Mucosa of rectum (tissue), 2 donors: ENCODE results near the gene TLR6.

Source experiments
- H3K27ac ChIP-seq, 2 donors: one replicate each; pipeline ENCODE4 v1.7.0; 2013; ENCODE audit warnings: inconsistent platforms in 2 of 2, low read depth in 2 of 2, low read length in 2 of 2
- H3K27me3 ChIP-seq, 2 donors: one replicate each; pipeline ENCODE4 v1.7.0; 2013; ENCODE audit warnings: low read length in 2 of 2; ENCODE audit not compliant: control insufficient read depth in 2 of 2, insufficient read depth in 2 of 2
- H3K36me3 ChIP-seq, 2 donors: one replicate each; pipeline ENCODE4 v1.7.0; 2013; ENCODE audit warnings: low read length in 2 of 2; ENCODE audit not compliant: control insufficient read depth in 2 of 2, insufficient read depth in 2 of 2
- H3K4me1 ChIP-seq, 2 donors: one replicate each; pipeline ENCODE4 v1.7.0; 2013; ENCODE audit warnings: low read length in 2 of 2, mild to moderate bottlenecking in 1 of 2; ENCODE audit not compliant: control insufficient read depth in 2 of 2, insufficient read depth in 2 of 2
- H3K4me3 ChIP-seq, 2 donors: one replicate each; pipeline ENCODE4 v1.7.0; 2013; ENCODE audit warnings: low read length in 2 of 2
- H3K9ac ChIP-seq, 2 donors: one replicate each; pipeline ENCODE4 v1.7.0; 2013; ENCODE audit warnings: low read length in 2 of 2, low read depth in 1 of 2, mild to moderate bottlenecking in 1 of 2
- H3K9me3 ChIP-seq, 2 donors: one replicate each; pipeline ENCODE4 v1.7.0; 2013; ENCODE audit warnings: low read length in 2 of 2; ENCODE audit not compliant: control insufficient read depth in 2 of 2
- donor health status: healthy.
- donor health status: Normal muscosa, but diverticular disease.

The TLR6 gene

DNA sequence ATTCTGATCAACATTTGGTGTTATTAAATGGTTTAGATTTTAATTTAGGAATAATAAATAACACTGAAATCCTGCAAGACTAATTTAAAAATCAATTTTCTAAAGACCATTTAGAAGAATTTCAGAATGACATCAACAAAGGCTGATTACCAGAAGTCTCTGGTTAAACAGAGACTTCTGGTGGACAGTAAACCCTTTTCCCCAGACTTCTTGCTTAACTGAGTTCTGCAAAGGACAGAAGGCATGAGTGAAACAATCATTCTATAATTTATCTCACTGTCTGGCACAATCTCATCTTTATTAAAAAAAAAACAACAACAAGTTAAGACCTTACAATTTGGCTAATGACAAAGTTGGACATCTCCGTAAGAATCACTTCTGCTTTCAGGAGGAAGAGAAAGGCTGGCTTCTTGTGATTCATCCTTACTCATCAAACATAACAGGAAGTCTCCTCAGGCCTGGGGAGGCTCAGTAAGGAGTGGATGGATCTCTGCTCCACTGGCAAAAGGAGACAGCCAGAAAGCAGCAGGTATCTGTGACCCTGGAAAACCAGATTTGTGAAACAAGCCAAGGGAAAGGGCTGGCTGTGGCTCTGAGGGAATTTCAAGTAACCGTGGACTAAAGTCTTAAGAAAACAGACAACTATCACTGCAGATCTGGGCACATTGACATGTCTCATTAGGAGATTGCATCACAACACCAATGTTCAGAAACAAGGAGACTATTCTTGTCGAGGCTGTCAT lies 908 bp upstream of the TLR6 start:
- no peaks in the 10 kb centered on the region for H3K27me3 ChIP-seq
- H3K36me3 ChIP-seq = no peaks in the 10 kb centered on the region
- H3K9me3 ChIP-seq = no peaks in the 10 kb centered on the region
- peak overlapping the region; percentile 61 to 68 for H3K27ac ChIP-seq
- peaks cover 3 to 7% of the 10 kb centered on the region in 2 donors for H3K4me1 ChIP-seq
- no peak overlapping the region for H3K9ac ChIP-seq
- H3K4me3 ChIP-seq = no peak overlapping the region

DNA sequence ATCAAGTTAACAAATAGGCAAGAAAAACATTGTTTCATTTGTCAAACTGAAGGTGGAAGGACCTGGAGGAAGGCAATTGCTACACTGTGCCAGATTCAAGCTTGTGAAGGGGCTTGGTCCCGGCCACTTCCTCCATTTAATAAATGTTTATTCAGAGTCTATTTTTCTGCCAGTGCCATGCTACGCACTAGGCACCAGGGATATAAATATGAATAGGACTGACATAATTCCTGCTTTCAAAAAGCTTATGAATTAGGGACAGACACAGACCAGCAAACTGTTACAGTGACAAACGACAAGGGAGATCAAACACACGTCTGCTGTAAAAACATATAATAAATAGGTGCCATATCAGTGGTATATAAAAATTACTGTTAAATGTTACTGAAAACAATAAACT lies 571 bp downstream of the TLR6 start:
- no peaks in the 10 kb centered on the region for H3K9me3 ChIP-seq
- no peaks in the 10 kb centered on the region for H3K36me3 ChIP-seq
- no peaks in the 10 kb centered on the region for H3K27me3 ChIP-seq
- peak overlapping the region; percentile 45 to 66 for H3K9ac ChIP-seq
- H3K27ac ChIP-seq = peak overlapping the region; percentile 49 to 61
- peak overlapping the region in 1 of 2 donors; percentile 63 for H3K4me3 ChIP-seq
- H3K4me1 ChIP-seq = peaks cover 3 to 7% of the 10 kb centered on the region in 2 donors

DNA sequence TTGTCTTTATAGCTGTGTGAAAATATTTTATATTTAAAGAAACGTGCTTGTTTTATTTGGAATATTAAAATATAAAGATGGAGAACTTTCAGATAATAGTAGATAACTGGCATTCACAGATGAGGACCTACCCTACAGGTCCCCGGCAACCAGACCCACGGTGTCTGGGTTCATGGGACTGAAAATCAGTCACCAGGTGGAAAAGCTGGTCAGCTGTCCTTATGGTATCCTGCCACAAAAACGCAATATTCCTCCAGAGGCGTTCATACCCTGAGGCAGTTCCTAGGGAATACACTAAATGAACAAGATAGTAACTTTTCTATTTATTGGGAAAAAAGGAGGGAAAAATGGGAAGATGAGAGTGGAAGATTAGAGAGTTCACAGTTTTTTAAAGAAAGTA lies 1.2 kb downstream of the TLR6 start:
- Histone ChIP-seq H3K27me3 (no peaks in the 10 kb centered on the region), H3K27ac (no peak overlapping the region), H3K4me3 (peak overlapping the region; percentile 10 to 63), H3K9me3 (no peaks in the 10 kb centered on the region), H3K4me1 (peaks cover 3 to 7% of the 10 kb centered on the region in 2 donors), H3K36me3 (no peaks in the 10 kb centered on the region), H3K9ac (no peak overlapping the region)

DNA sequence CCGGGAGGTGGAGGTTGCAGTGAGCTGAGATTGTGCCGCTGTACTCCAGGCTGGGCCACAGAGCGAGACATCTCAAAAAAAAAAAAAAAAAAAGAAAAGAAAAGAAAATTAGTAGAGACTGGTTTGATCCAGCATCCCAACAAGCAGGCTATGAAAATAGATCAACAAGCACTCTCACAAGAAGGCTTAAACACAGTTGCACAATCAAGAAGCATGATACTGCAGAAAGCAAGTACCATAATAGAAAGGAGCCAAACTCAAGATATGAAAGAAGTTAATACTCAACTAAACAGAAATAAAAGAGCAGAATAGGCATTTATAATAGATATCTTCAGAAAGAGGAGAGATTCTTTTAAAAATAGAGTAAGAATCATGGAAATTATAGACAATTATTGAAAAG lies 10.6 kb downstream of the TLR6 start:
- no peaks in the 10 kb centered on the region for H3K9me3 ChIP-seq
- H3K4me3 ChIP-seq = no peak overlapping the region
- no peak overlapping the region for H3K9ac ChIP-seq
- no peak overlapping the region for H3K27ac ChIP-seq
- no peaks in the 10 kb centered on the region for H3K4me1 ChIP-seq
- H3K36me3 ChIP-seq = no peaks in the 10 kb centered on the region
- no peaks in the 10 kb centered on the region for H3K27me3 ChIP-seq

DNA sequence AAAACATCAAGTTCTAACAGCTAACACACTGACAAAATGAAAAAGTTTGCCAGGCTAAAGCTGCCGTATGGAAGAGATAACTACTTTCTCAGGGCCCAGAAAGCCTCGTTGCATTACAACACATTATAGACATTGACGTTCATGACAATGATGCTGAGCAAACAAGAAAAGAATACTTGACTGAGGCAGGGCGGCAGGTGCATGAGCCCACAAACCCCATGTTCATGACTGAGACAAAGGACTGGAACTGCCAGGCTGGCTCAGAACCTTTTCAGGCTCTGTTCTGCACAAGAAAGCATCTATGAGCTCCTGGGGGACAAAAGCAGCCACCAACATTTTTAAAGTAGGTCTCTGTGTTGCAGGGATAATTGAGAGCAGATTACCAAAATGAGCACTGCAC lies 13.6 kb downstream of the TLR6 start:
- no peaks in the 10 kb centered on the region for H3K36me3 ChIP-seq
- no peak overlapping the region for H3K9ac ChIP-seq
- no peaks in the 10 kb centered on the region for H3K9me3 ChIP-seq
- H3K4me3 ChIP-seq = no peak overlapping the region
- H3K4me1 ChIP-seq = no peaks in the 10 kb centered on the region
- H3K27me3 ChIP-seq = no peaks in the 10 kb centered on the region
- no peak overlapping the region for H3K27ac ChIP-seq

DNA sequence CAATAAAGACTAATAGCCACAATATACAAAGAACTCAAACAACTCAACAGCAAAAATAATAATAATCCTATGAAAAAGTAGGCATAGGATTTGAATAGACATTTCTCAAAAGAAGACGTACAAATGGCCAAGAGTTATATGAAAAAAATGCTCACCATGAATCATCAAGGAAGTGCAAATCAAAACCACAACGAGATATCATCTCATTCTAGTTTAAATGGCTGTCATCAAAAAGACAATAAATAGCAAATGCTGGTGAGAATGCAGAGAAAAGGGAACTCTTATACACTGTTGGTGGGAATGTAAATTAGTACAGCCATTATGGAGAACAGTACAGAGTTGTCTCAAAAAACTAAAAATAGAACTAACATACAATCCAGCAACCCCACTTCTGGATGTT lies 18.8 kb downstream of the TLR6 start:
- H3K9ac ChIP-seq = no peak overlapping the region
- peaks cover 0 to 3% of the 10 kb centered on the region in 2 donors for H3K9me3 ChIP-seq
- no peak overlapping the region for H3K4me3 ChIP-seq
- no peak overlapping the region for H3K27ac ChIP-seq
- H3K27me3 ChIP-seq = no peaks in the 10 kb centered on the region
- H3K4me1 ChIP-seq = no peaks in the 10 kb centered on the region
- no peaks in the 10 kb centered on the region for H3K36me3 ChIP-seq

DNA sequence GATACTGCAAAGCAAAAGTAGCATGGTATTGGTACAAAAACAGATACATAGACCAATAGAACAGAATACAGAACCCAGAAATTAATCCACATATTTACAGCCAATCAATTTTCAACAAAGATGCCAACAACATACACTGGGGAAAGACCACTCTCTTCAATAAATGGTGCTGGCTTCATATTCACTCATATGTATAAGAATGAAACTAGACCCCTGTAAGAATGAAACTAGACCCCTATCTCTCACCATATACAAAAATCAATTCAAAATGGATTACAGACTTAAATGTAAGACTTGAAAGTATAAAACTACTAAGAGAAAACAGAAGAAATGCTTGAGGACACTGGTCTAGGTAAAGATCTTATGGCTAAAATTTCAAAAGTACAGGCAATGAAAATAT lies 19.3 kb downstream of the TLR6 start:
- peaks cover 0 to 3% of the 10 kb centered on the region in 2 donors for H3K9me3 ChIP-seq
- no peaks in the 10 kb centered on the region for H3K4me1 ChIP-seq
- no peaks in the 10 kb centered on the region for H3K27me3 ChIP-seq
- H3K36me3 ChIP-seq = no peaks in the 10 kb centered on the region
- H3K9ac ChIP-seq = no peak overlapping the region
- H3K4me3 ChIP-seq = no peak overlapping the region
- no peak overlapping the region for H3K27ac ChIP-seq

DNA sequence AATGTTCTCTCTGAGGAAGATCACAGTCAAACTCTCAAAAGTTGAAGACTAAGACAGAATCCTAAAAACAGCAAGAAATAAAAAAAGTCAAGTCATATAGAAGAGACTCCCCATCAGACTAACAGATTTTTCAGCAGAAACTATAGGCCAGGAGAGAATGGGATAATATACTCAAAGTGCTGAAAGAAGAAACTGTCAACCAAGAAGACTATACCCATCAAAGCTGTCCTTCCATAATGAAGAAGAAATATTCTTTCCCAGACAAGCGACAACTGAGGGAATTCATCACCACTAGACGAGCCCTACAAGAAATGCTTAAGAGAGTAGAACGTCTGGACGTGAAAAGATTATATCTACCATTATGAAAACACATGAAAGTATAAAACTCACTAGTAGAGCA lies 22.0 kb downstream of the TLR6 start:
- Histone ChIP-seq H3K36me3 (no peaks in the 10 kb centered on the region), H3K4me3 (no peak overlapping the region), H3K9me3 (peaks cover 0 to 3% of the 10 kb centered on the region in 2 donors), H3K27me3 (no peaks in the 10 kb centered on the region), H3K27ac (no peak overlapping the region), H3K4me1 (no peaks in the 10 kb centered on the region), H3K9ac (no peak overlapping the region)

DNA sequence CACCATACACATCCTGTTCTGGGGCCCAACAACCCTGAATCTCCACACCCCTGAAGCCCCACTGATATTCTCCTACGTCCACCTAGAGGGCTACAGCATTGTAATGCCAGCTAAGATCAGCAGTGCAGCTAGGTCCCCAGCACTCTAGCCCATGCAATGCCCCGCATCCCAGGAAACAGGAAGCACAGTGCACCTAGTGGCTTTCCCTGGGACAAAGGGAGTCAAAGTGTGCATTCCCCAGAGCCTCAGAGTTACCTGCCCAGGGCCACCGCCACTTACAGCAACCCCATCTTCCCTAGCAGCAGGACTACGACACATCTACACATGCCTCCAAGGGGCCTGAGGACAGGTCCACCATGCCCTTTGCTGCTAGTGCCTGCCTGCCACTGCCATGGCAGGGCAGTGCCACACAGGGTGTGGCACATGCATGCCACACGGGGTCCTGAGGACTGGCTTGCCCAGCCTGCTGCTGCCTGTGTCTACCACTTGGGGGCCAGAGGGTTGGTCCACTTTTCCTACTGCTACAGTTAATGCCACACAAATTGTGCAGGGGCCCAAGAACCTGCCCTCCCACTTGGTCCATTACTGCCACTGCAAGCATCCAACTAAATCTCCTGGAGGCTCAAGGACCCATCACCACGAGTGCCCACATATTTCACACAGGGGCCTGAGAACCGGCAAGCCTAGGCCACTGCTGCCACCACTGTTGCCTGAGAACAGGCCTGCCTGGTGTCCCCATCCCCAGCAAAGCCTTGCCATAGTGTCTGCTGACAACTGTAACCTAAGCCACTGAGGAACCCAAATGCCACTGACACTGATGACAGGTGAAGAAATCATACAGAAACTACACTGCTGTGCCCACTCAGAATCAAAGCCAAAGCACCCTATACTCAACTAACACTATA lies 23.7 kb downstream of the TLR6 start:
- H3K4me3 ChIP-seq = no peak overlapping the region
- no peaks in the 10 kb centered on the region for H3K36me3 ChIP-seq
- H3K4me1 ChIP-seq = no peaks in the 10 kb centered on the region
- peaks cover 0 to 3% of the 10 kb centered on the region in 2 donors for H3K9me3 ChIP-seq
- H3K9ac ChIP-seq = no peak overlapping the region
- no peak overlapping the region for H3K27ac ChIP-seq
- no peaks in the 10 kb centered on the region for H3K27me3 ChIP-seq

DNA sequence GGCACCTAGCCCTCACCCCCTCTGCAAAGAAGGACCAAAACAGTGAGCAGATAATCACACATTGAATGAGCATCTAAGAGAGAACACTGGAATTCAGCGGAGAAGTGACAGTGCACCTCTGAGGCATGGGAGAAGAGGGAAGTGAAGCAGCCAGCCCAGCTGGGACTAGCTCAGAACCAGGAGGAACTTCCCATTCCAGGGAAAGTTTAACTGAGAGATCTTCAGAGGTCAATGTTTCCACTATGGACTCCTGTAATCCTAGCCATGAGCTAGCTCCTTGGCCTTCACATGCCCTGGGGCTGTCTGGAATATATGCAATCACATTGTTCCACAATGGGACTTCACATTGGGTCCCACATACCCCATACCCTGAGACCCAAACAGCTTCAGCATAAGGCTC lies 24.4 kb downstream of the TLR6 start:
- Histone ChIP-seq H3K4me1 (no peaks in the 10 kb centered on the region), H3K4me3 (no peak overlapping the region), H3K9ac (no peak overlapping the region)

More for the DNA sequence above, 24.4 kb downstream of the TLR6 start:
- Histone ChIP-seq H3K27me3 (no peaks in the 10 kb centered on the region), H3K36me3 (no peaks in the 10 kb centered on the region), H3K9me3 (peaks cover 0 to 3% of the 10 kb centered on the region in 2 donors), H3K27ac (no peak overlapping the region)
